ENCODE data around the gene GDI2. TPM values are rescaled to one million over a fixed set of nuclear protein-coding genes. Genes with fewer than 3 reads are reported as not detected.

The GDI2 gene
- total and polyA plus RNA-seq, 9 of the 15 experiments (the other 6 are each of a cell fraction or from before 2014, with no cell fraction given), result 262 to 424 (median 287) TPM

DNA sequence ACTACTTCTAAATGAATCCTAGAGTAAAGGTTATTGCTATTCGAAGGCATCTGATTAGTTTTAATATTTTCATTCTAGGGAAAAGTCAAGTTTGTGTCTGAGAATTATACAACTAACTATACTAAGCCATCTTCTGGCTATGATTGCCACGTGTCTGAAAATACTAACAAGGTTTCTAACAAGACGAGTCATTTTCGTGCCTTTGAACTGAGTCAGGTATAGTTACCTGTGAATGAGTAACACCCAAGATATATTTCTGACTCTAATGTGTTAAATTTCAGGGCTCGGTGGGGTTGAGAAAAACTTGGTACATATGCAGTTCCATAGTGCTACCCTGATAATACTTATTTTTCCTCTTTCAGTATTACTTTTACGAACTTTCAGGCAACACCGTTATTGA lies 93.1 kb downstream of the GDI2 start:
- DNase-seq (ENCODE audit: extremely low read depth in 1 of 4, low spot score in 3 of 4), result no peak
- no peak overlapping the region for H3K27ac ChIP-seq (ENCODE audit: extremely low read depth, low read depth, low read length)
- H3K4me3 ChIP-seq, result no peak overlapping the region
- peaks cover 39% of the 10 kb centered on the region for H3K79me2 ChIP-seq (ENCODE audit: control insufficient read depth, insufficient read depth, low read length)
- TF ChIP-seq ZNF584 (CRISPR knock-in tag; IDR thresholded peaks at IDR 0.05; ENCODE audit: low read depth) (no peak), KDM1A (IDR thresholded peaks at IDR 0.05) (no peak), TAF9B (IDR thresholded peaks at IDR 0.05; ENCODE audit: partially characterized antibody) (no peak)
- TF ChIP-seq, protein P1, sequence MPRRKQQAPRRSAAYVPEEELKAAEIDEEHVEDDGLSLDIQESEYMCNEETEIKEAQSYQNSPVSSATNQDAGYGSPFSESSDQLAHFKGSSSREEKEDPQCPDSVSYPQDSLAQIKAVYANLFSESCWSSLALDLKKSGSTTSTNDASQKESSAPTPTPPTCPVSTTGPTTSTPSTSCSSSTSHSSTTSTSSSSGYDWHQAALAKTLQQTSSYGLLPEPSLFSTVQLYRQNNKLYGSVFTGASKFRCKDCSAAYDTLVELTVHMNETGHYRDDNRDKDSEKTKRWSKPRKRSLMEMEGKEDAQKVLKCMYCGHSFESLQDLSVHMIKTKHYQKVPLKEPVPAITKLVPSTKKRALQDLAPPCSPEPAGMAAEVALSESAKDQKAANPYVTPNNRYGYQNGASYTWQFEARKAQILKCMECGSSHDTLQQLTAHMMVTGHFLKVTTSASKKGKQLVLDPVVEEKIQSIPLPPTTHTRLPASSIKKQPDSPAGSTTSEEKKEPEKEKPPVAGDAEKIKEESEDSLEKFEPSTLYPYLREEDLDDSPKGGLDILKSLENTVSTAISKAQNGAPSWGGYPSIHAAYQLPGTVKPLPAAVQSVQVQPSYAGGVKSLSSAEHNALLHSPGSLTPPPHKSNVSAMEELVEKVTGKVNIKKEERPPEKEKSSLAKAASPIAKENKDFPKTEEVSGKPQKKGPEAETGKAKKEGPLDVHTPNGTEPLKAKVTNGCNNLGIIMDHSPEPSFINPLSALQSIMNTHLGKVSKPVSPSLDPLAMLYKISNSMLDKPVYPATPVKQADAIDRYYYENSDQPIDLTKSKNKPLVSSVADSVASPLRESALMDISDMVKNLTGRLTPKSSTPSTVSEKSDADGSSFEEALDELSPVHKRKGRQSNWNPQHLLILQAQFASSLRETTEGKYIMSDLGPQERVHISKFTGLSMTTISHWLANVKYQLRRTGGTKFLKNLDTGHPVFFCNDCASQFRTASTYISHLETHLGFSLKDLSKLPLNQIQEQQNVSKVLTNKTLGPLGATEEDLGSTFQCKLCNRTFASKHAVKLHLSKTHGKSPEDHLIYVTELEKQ (CRISPR knock-in tag; IDR thresholded peaks at IDR 0.05), result no peak
- no peaks in the 10 kb centered on the region for H3K27me3 ChIP-seq (ENCODE audit: control insufficient read depth in 2 of 2, insufficient read depth in 2 of 2, low read length in 2 of 2)
- no TSS peak for BruUV-seq (replicated peaks)
- no peak overlapping the region for H3K9ac ChIP-seq (ENCODE audit: insufficient read depth in 1 of 2, low read depth in 2 of 2, low read length in 2 of 2)
- WGBS (ENCODE audit: insufficient coverage, low coverage, missing lambda C conversion rate), result 89% methylated on average over 7 of the region's 7 CpGs
- no peak overlapping the region for H3K4me2 ChIP-seq (ENCODE audit: insufficient read depth, low read length)
- H4K20me1 ChIP-seq (replicated peaks; ENCODE audit: control insufficient read depth, insufficient read depth, low read length), result no peaks in the 10 kb centered on the region
- ChIA-PET POLR2A (no interaction called here), CTCF (ENCODE audit: low intra/inter-chr PET ratio) (no interaction called here)
- no peaks in the 10 kb centered on the region for H3K4me1 ChIP-seq (replicated peaks in 1 of 2; ENCODE audit: control insufficient read depth in 2 of 2, insufficient read depth in 2 of 2, low read length in 2 of 2)
- no peak for ATAC-seq
- no peaks in the 10 kb centered on the region for H3K9me3 ChIP-seq (replicated peaks; ENCODE audit: control insufficient read depth, insufficient read depth, low read depth, low read length)
- H2AFZ ChIP-seq (ENCODE audit: low read depth, low read length), result no peak overlapping the region
- no peak for FAIRE-seq
- intact Hi-C loops (cut with micrococcal nuclease) (no loop called here), in situ Hi-C loops (cut with MboI) (no loop called here)
- H3K9me1 ChIP-seq (ENCODE audit: control insufficient read depth, insufficient read depth, low read length), result no peaks in the 10 kb centered on the region
- peaks cover 36% of the 10 kb centered on the region for H3K36me3 ChIP-seq (ENCODE audit: control insufficient read depth, insufficient read depth, low read length)

Data from K562 (cell line).